Spleen (tissue), 11 donors: ENCODE data around the gene HACD3. TPM values are rescaled to one million over a fixed set of nuclear protein-coding genes. Genes with fewer than 3 reads are reported as not detected.

ENCODE experiments used
- DNase-seq: peaks from one replicate; pipeline ENCODE4 v3.0.0-alpha.2; 2020
- H3K27ac ChIP-seq, 8 donors: fragments of 200-600 bp; sonication (generic) in 7 of 8; 1 replicate in 4 of 8; 2 replicates in 4 of 8; pipeline versions ENCODE4 v1.5.0 to v1.8.0; 2016 to 2021; ENCODE audit warnings: inconsistent platforms in 4 of 8, mild to moderate bottlenecking in 4 of 8, moderate library complexity in 1 of 8
- H3K27me3 ChIP-seq, 7 donors: fragments of 200-600 bp; sonication (generic) in 6 of 7; replicated peaks in 1 of 7; 1 replicate in 4 of 7; 2 replicates in 3 of 7; pipeline versions ENCODE4 v1.5.0 to v1.8.0; 2016 to 2021; ENCODE audit warnings: inconsistent platforms in 3 of 7, mild to moderate bottlenecking in 1 of 7
- H3K36me3 ChIP-seq, 6 donors: fragments of 200-600 bp; sonication (generic) in 5 of 6; 1 replicate in 4 of 6; 2 replicates in 2 of 6; pipeline versions ENCODE4 v1.5.0 to v1.8.0; 2016 to 2021; ENCODE audit warnings: inconsistent platforms in 2 of 6
- H3K4me1 ChIP-seq, 6 donors: fragments of 200-600 bp; sonication (generic) in 5 of 6; 1 replicate in 3 of 6; 2 replicates in 3 of 6; pipeline versions ENCODE4 v1.5.0 to v1.8.0; 2016 to 2021; ENCODE audit warnings: inconsistent platforms in 3 of 6
- H3K4me3 ChIP-seq, 8 donors: fragments of 200-600 bp; sonication (generic) in 7 of 8; 1 replicate in 4 of 8; 2 replicates in 4 of 8; pipeline versions ENCODE4 v1.5.0 to v1.8.0; 2016 to 2021; ENCODE audit warnings: inconsistent platforms in 4 of 8, mild to moderate bottlenecking in 4 of 8, moderate library complexity in 2 of 8
- H3K9me3 ChIP-seq, 8 donors: fragments of 200-600 bp; sonication (generic) in 7 of 8; 1 replicate in 4 of 8; 2 replicates in 4 of 8; pipeline versions ENCODE4 v1.5.0 to v1.8.0; 2016 to 2021; ENCODE audit warnings: inconsistent platforms in 4 of 8
- POLR2A ChIP-seq, 3 donors: fragments of 450-650 bp; IDR thresholded peaks; one replicate each; pipeline ENCODE4 v1.5.1; 2017; ENCODE audit warnings: antibody characterized with exemption in 3 of 3, mild to moderate bottlenecking in 1 of 3
- POLR2AphosphoS5 ChIP-seq, 3 donors: sonication (generic); formaldehyde crosslinking; IDR thresholded peaks; one replicate each; pipeline ENCODE4 v1.5.1; 2017; ENCODE audit warnings: antibody characterized with exemption in 3 of 3
- WGBS, 5 donors: extraction: QIAGEN DNeasy Blood & Tissue Kit in 3 of 5; methylation state at CpG; one replicate each; pipeline versions ENCODE4 v1.1.5 to v1.1.7; 2013 to 2018; 5-methylcytosine and 5-hydroxymethylcytosine counted together
- intact Hi-C: fragments of 100-400 bp; cut with DNase I; formaldehyde crosslinking; loops from one replicate; pipeline ENCODE4 v1.15.0; 2023; ENCODE audit warnings: low total_unique reads
- polyA plus RNA-seq, 3 donors: library from polyadenylated mRNA; stranded (reverse); fragments of 200-250 nt; gene quantifications; one replicate each; pipeline ENCODE4 v1.2.1, GENCODE V29; 2013
- total RNA-seq, 7 donors: library from RNA; depleted of rRNA in 3 of 7; stranded (reverse); fragments of >200 nt in 3 of 7; fragmentation: NEBNext Ultra II Directional in 4 of 7; extraction: Animal tissue kit (Norgen Biotek cat#: 25700) in 4 of 7; gene quantifications; one replicate each; pipeline versions ENCODE4 v1.1.0 to v1.2.1, GENCODE V29; 2016 to 2021
- TF ChIP-seq, protein P1 (sequence below), 11 experiments: fragments of 200-600 bp in 7 of 11; fragments of 450-650 bp in 4 of 11; sonication (generic) in 4 of 11; IDR thresholded peaks in 8 of 11; conservative IDR thresholded peaks in 3 of 11; 1 replicate in 7 of 11; 2 replicates in 4 of 11; pipeline versions ENCODE4 v1.4.0 to v1.8.0; 2016 to 2021; ENCODE audit warnings: antibody characterized with exemption in 11 of 11, inconsistent platforms in 4 of 11, mild to moderate bottlenecking in 1 of 11
- donor health status: healthy with polysubstance abuse.
- donor health status: DM: no; HTN: no; CAD: no; lungs with moderate emphysema.
- donor health status: DM: no; HTN: no; CAD: no.
- donor health status: Bipolar disorder and iron deficiency.
- donor health status: healthy.
- donor health status: DM: no; HTN: no; CAD: no.
- donor health status: DM: yes; HTN: yes; CAD: no.

HACD3 gene
- total and polyA plus RNA-seq, 10 donors: 5.5 to 47.4 (median 27.3) TPM

DNA sequence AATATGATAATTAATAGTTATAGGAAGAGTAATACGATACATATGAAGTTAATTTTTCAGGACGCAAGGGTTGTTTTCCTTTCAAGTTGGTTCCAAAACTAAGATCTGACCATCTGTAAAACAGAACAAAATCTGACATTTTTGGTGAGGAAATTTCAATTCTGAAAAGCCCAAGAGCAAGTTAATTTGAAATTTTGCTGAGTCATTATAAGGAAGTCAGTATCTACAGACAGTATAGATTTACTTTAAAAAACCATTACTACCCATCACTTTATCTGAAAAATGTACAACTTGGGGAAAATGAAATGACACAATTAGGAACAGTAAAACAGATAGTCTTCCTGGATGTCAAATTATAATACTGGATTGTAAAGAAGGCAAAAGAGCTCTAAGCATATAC lies 68.2 kb downstream of the HACD3 start:
- H3K27me3 ChIP-seq: no peaks in the 10 kb centered on the region
- WGBS, 5 donors: 97 to 99% (median 99%) methylated on average over 2 of the region's 2 CpGs
- DNase-seq: no peak
- no peak overlapping the region for H3K27ac ChIP-seq
- H3K4me1 ChIP-seq: peaks cover 0 to 4% (median 0%) of the 10 kb centered on the region in 6 donors
- no peak overlapping the region for H3K4me3 ChIP-seq
- intact Hi-C loops: no loop called here
- TF ChIP-seq POLR2A (IDR thresholded peaks at IDR 0.05) (no peak), POLR2AphosphoS5 (IDR thresholded peaks at IDR 0.05) (no peak)
- TF ChIP-seq, protein P1, sequence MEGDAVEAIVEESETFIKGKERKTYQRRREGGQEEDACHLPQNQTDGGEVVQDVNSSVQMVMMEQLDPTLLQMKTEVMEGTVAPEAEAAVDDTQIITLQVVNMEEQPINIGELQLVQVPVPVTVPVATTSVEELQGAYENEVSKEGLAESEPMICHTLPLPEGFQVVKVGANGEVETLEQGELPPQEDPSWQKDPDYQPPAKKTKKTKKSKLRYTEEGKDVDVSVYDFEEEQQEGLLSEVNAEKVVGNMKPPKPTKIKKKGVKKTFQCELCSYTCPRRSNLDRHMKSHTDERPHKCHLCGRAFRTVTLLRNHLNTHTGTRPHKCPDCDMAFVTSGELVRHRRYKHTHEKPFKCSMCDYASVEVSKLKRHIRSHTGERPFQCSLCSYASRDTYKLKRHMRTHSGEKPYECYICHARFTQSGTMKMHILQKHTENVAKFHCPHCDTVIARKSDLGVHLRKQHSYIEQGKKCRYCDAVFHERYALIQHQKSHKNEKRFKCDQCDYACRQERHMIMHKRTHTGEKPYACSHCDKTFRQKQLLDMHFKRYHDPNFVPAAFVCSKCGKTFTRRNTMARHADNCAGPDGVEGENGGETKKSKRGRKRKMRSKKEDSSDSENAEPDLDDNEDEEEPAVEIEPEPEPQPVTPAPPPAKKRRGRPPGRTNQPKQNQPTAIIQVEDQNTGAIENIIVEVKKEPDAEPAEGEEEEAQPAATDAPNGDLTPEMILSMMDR (IDR thresholded peaks at IDR 0.05 in 8 of 11, conservative IDR thresholded peaks at IDR 0.05 in 3 of 11): no peak
- peaks cover 2 to 100% (median 73%) of the 10 kb centered on the region in 6 donors for H3K36me3 ChIP-seq
- no peaks in the 10 kb centered on the region for H3K9me3 ChIP-seq

DNA sequence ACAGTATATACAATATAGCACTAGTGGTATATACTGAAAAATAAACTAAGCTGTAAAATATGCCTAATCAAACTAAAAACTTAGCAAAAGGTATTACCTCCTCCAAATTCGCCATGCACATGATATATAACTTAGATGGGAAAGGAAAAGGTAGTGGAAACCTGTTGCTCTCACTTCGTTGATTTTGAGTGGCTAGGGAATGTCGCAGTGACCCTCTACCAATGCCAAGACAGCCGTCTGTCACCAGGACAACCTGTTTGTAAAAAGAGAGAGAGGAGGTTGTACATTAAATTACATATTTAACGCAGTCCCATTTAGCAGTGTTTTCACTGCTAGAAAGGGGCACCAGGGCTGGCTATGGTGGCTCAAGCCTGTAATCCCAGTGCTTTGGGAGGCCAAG lies 69.4 kb downstream of the HACD3 start:
- no peak overlapping the region for H3K27ac ChIP-seq
- 91 to 99% (median 97%) methylated on average over 5 of the region's 5 CpGs for WGBS, 5 donors

DNA sequence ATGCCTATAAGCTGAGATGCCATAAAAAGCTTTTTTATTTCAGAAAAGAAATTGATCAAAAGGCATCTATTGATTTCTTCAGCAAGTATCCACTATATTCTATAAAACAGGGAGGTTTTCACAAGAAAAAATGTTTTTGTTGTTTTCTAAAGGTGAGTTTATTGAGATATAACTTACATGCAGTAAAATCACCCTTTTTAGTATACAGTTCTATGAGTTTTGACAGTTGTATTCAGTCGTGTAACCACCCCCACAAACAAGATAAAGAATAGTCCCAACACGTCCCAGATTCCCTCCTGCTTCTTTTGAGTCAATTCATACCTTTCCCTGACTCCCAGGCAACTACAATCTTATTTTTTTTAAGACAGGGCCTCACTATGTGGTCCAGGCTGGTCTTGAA lies 72.9 kb downstream of the HACD3 start:
- Histone ChIP-seq H3K9me3 (no peaks in the 10 kb centered on the region), H3K27ac (no peak overlapping the region), H3K4me1 (peaks cover 0 to 12% (median 0%) of the 10 kb centered on the region in 6 donors), H3K36me3 (peaks cover 0 to 84% (median 52%) of the 10 kb centered on the region in 6 donors), H3K27me3 (no peaks in the 10 kb centered on the region), H3K4me3 (no peak overlapping the region)
- 83 to 89% (median 87%) methylated on average over 2 of the region's 2 CpGs for WGBS, 5 donors
- intact Hi-C loops: no loop called here
- TF ChIP-seq, protein P1 (IDR thresholded peaks at IDR 0.05 in 8 of 11, conservative IDR thresholded peaks at IDR 0.05 in 3 of 11): no peak
- TF ChIP-seq POLR2A (IDR thresholded peaks at IDR 0.05): no peak
- no peak for TF ChIP-seq POLR2AphosphoS5 (IDR thresholded peaks at IDR 0.05)
- DNase-seq: no peak

More for the DNA sequence above, 69.4 kb downstream of the HACD3 start:
- no peak overlapping the region for H3K4me3 ChIP-seq
- intact Hi-C loops: no loop called here
- H3K27me3 ChIP-seq: no peaks in the 10 kb centered on the region
- peaks cover 0 to 4% (median 0%) of the 10 kb centered on the region in 6 donors for H3K4me1 ChIP-seq
- peaks cover 0 to 100% (median 73%) of the 10 kb centered on the region in 6 donors for H3K36me3 ChIP-seq
- H3K9me3 ChIP-seq: no peaks in the 10 kb centered on the region
- DNase-seq: no peak
- TF ChIP-seq, protein P1 (IDR thresholded peaks at IDR 0.05 in 8 of 11, conservative IDR thresholded peaks at IDR 0.05 in 3 of 11): no peak
- no peak for TF ChIP-seq POLR2AphosphoS5 (IDR thresholded peaks at IDR 0.05)
- no peak for TF ChIP-seq POLR2A (IDR thresholded peaks at IDR 0.05)

DNA sequence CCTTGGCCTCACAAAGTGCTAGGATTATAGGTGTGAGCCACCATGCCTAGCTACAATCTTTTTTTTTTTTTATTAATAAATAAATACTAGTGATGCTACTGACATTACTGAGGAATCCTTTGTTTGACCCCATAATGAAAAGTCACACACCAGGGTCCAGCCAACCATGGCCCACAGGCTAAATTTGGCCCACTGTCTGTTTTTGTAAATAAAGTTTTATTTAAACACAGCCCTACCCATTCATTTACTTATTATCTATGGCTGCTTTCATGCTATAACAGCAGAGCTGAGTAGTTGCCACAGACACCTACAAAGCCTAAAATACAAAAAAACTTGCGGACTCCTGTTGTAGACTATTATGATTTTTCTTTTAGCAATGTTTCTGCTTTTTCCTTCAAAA lies 73.3 kb downstream of the HACD3 start:
- 98 to 100% (median 100%) methylated on average over 1 of the region's 1 CpG for WGBS, 5 donors
- Histone ChIP-seq H3K9me3 (no peaks in the 10 kb centered on the region), H3K4me1 (peaks cover 0 to 17% (median 2%) of the 10 kb centered on the region in 6 donors), H3K4me3 (no peak overlapping the region), H3K27ac (no peak overlapping the region), H3K36me3 (peaks cover 0 to 80% (median 48%) of the 10 kb centered on the region in 6 donors), H3K27me3 (no peaks in the 10 kb centered on the region)
- DNase-seq: no peak
- no peak for TF ChIP-seq POLR2AphosphoS5 (IDR thresholded peaks at IDR 0.05)
- TF ChIP-seq, protein P1 (IDR thresholded peaks at IDR 0.05 in 8 of 11, conservative IDR thresholded peaks at IDR 0.05 in 3 of 11): no peak
- no peak for TF ChIP-seq POLR2A (IDR thresholded peaks at IDR 0.05)
- intact Hi-C loops: no loop called here
